Measurements from ENCODE around the gene AHNAK.
"Not testable (repeated sequence)": the region's sequence is repeated elsewhere in the genome, so short reads cannot be mapped to it uniquely, and the experiment has no call there.

Gene AHNAK

DNA sequence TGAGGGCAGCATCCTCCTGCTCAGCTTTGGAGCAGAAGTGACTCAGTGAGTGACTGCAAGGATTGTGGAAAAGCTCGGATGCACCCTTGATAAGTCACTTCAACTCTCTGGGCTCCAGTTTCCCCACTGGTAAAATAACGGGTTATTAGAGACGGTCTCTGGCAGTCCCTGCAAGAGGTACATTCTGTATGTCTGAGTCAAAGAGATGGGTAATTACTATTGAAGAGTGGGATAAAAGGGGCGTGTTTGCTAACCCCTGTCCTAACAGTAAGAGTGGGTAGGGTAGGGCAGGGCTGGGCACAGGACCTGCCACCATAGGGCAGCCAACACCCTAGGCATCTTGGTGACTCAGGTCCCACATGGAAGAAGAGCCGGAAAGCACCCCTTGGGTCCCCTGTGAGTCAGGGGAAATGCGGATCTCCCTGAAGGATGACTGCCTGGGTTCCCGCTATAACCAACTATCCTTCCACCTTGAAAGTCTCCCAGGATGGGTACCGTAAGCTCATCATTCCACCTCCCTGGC lies 7.3 kb upstream of the AHNAK start:
- DNase-seq (ENCODE audit: low read depth): no peak
- H3K4me3 ChIP-seq (ENCODE audit: low read depth, low read length): peak overlapping the region; percentile 41

DNA sequence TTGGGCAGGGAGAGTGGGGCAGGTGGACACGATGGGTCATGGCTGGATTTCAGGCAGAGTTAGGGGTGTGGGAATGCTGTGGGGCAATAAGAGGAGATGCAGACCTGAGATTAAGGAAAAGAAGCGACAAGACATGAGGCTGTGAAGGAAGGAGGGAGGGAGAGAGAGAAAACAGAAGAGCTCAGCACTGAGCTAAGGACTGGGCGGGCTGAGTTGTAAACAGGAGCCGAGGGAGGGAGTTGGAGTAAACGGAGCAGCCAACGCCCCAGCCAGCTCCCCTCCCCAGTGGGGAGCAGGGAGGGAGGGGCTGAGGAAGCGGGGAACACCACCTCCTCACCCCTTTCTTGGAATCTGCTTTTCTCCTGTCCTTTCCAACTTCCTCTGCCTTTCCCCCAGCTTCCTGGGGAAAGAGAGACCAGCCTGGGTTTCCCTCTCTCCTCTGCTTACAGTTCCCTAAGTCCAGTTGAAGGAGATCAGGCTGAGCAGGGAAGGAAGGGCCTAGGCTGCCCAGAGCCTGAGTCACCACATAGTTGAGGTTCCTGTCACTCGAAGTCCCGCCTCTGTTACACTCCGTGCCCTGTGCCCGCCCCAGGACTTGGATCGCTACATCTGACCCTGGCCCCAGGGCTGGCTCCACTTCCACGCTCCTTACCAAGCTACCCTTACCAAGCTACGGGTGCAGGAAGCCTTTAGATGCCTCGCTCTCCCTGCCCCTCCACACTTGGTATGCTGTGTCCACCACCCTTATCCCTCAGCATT lies 6.7 kb upstream of the AHNAK start:
- H3K4me3 ChIP-seq (ENCODE audit: low read depth, low read length): peak overlapping the region; percentile 41
- DNase-seq (ENCODE audit: low read depth): peak; percentile 83

DNA sequence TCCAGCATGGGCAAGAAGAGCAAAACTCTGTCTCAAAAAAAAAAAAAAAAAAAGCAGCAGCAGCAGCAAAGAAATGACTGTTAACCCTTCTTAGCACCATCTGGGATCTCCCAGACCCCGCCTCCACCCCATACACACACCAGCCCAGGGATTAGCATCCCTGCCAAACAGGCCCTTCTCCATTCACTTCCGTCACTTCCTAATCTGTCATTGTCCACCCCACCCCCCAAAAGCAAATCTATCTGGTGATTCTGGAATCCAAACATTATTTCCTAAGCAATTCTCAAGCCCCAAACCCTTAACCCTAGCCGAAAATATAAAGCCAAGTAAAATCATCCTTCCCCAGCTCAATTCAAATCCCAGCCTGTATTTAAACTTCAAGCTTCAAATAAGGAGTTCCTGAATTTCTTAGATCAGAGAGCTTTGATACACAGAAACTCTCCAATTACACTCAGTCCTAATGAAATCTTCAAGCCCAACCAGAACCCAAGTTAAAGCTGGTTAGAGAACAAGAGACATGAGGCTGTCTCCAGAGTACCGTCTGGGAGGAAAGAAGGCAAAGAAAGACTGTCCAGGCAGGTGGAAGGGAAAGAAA lies 6.0 kb upstream of the AHNAK start:
- peak overlapping the region; percentile 41 for H3K4me3 ChIP-seq (ENCODE audit: low read depth, low read length)
- no peak for DNase-seq (ENCODE audit: low read depth)

- not testable (repeated sequence) for DNase-seq (ENCODE audit: low read depth); H3K4me3 ChIP-seq (ENCODE audit: low read depth, low read length)
Measured at GRCh38 chr11:62550478-62550877, 3.9 kb upstream of the AHNAK start.

DNA sequence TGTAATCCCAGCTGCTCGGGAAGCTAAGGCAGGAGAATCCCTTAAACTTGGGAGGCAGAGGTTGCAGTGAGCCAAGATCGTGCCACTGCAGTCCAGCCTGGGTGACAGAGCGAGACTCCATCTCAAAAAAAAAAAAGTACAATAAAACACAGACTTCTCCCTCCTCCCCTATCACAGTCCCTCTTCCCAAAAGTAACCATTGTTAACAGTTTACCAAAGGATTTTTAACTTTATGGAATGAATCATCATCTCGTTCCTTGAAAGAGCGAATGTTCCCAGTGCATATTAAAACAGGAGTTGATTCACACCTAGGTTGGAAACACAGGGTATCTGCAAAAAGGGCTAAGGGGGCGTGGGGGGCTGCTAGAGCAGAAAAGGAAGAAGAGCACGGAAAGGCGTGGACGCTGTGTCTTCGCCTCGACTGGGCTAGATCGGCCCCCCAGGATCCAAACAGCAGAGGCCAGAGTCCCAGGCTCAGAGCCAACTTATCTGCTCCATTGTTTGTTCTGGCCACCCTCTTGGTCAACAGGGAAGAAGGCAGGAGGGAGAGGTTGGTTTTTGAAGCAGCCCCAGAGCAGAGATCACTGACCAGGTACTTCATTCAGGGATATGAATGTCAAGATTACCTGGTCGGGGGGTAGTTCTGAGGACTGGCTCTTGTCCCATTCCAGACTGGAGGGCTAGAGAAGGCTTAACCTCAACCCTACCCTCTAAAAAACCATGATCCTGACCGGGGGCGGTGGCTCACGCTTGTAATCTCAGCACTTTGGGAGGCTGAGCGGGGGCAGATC lies 2.1 kb upstream of the AHNAK start:
- no peak overlapping the region for H3K4me3 ChIP-seq (ENCODE audit: low read depth, low read length)
- no peak for DNase-seq (ENCODE audit: low read depth)

- DNase-seq (ENCODE audit: low read depth): no peak
- peak overlapping the region; percentile 97 for H3K4me3 ChIP-seq (ENCODE audit: low read depth, low read length)
Measured at GRCh38 chr11:62547691-62548281, 1.2 kb upstream of the AHNAK start.

DNA sequence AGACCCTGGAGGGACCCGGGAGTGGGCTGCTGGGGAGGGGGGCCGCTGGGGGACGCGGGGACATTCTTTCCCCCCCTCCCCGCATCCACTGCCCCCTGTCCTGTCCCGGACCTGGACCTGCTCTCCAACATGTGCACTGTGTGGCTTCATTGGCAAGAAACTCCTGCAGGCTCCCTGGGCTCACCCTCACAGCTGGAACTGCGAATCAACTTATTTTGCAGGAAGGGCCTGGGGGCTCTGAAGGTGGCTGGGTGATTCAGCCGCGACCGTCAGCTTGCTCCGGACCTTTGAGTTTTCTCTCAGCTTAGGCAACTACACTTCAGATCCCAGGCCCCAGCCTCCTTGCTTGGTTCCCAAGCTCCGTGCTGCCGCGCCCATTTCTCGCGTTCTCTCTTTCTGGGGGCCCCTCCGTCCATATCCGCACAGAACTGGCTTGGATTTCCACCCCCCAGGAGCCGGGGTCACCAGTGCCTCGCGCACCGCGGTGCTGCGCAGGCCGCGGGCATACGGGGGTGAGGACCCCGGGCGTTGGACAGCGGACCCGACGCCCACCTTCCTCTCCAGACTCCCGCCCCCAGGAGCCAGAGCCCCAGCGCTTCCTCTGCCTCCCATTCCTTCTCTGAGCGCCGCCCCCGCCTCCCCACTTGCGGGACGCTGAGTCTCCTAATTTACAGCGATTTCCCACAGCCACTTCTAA lies 471 bp upstream of the AHNAK start:
- no peak for DNase-seq (ENCODE audit: low read depth)
- H3K4me3 ChIP-seq (ENCODE audit: low read depth, low read length): peak overlapping the region; percentile 97

GRCh38 chr11:62545437-62546243 lies 966 bp downstream of the AHNAK start:
- H3K4me3 ChIP-seq (ENCODE audit: low read depth, low read length): peak overlapping the region; percentile 97
- peak; percentile 82 for DNase-seq (ENCODE audit: low read depth)

DNA sequence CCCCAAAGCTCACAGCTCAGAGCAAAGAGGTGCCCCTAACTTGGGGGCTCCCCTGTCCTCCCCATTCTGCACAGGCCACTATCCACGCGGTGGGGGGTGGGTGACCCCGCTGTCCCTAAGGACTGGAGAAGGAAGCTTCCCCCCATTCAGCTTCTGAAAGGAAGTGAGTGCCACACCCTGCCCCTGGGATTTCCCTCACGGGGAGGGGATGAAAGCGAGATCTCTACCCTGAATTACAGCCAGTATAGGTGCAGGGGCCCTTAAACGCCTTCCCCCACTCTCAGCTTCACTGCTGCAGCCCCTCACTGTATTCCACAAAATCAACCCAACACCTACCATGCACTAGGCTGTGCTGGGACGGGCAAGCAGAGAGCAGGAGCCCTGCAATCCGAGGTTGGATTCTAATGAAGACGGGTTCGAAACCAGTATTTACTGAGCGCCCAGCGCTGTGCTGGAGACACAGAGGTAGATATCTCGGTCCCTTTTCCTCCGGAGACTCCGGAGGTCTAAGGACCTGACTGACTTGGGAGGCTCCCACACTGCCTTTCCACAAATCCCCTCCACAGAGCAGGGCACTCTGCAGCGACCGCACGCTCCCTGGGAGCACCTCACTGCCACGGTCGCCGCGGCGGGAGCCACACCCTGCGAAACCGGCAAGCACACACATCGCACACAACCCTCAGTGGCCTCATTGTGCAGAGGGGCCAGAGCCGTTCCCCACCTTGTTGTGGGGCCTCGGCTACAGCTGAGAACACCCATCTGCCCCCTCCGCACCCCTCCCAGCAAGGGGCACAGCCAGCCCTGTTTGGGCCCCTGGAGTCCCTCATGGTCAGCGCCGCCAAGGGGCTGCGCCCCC lies 1.8 kb downstream of the AHNAK start:
- DNase-seq (ENCODE audit: low read depth): no peak
- H3K4me3 ChIP-seq (ENCODE audit: low read depth, low read length): peak overlapping the region; percentile 97

DNA sequence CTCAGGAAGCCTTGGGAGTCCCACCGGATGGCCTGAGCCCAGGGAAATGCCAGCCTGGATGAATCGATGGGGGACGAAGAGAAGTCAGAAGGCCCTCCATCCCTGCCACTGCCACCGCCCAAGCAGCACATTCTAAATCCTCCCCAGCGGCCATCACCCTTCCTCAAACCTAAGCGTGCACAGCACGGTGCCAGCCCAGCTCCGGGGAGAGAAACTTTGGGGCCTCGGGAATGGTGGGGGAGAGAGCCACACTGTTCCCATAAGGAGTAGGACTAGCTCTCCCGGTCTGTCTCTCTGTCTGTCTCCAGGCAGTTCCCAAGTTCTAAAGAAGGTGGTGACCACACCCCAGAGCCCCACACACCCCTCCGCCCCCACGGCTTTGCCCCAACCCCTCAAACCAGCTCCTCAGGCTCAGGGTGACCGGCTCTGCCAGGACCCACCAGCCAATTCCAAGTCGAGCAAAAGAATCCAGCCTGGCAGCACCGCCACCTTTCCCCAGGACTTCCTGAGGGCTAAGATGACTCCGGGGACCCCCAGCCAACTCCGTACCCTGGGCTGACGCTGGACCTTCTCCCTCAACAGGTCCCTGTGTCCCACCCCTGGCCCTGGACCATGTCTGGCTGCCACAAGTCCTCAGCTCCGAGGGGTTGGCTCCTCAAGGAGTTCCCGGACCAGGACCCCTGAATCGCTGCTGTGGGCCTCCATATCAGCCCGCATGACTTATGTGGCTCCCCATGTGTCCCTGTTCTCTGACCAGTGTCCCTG lies 2.7 kb downstream of the AHNAK start:
- no peak for DNase-seq (ENCODE audit: low read depth)
- H3K4me3 ChIP-seq (ENCODE audit: low read depth, low read length): peak overlapping the region; percentile 97

DNA sequence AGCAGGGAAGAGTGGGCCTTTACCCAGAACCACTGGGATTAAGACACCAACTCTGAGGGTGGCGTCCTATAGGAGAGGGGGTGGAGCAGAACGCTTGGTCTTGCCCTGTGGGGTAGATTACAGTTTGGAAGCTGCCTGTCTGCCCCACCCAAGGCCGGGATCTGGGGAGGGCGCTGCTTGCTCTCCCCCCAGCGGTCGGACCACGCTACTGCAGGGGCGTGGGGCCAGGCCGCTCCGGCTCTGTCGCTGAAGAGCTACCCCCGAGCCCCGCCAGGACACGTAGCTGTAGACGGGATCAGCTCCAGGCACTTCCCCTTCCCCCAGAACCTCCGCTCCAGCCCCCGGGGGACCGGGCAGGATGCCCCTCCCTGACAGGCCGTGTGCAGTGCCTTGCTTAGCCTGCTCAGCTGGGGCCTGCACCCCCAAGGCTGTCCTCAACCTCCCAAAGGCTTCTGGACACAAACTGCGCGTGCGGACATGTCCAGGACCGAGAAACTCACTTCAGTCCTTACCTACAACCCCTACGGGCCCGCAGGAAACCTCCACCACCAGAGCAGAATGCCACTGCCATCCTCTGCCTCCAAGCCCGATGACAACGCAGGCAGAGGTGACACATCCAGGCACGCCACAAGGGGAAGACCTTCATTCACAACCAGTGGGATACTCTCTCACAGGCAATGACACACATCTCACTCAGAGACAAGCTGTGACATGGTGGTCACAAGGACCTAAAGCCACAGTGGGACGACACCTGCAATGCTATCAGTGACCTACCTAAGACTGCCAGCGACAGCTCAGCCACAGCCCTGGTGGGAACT lies 3.6 kb downstream of the AHNAK start:
- peak overlapping the region; percentile 97 for H3K4me3 ChIP-seq (ENCODE audit: low read depth, low read length)
- no peak for DNase-seq (ENCODE audit: low read depth)

DNA sequence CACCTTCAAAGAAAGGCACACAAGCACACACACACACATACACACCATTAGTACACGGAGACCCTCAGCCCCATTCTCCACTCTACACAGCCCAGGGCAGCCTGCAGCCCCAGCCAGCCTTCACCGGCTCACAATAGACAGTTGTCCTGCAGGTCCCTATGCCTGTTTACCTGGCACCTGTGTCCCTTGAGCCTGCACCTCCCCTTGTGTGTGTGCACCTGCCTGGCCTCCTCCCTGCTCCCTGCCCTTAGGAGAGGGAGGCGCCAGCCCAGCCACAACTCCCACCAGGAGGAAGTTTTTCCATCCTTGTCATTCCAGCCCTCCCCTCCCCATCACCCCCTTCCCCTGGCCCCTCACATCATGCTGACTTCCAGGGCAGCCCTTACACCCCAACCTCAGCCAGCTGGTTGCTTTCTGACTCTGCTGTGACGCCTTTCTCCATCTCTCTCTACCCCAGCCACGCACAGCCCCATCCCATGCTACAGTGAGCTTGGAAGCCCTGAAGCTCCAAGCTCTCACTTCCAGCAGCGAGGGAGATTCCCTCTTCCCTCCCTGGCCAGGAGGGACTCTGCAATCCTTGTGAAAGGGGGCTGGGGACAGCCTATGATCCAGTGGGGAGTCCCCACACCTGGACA lies 4.4 kb downstream of the AHNAK start:
- H3K4me3 ChIP-seq (ENCODE audit: low read depth, low read length): peak overlapping the region; percentile 97
- no peak for DNase-seq (ENCODE audit: low read depth)

- DNase-seq (ENCODE audit: low read depth): no peak
- H3K4me3 ChIP-seq (ENCODE audit: low read depth, low read length): peak overlapping the region; percentile 97
Measured at GRCh38 chr11:62540804-62541701, 5.6 kb downstream of the AHNAK start.

GRCh38 chr11:62539238-62539925 lies 7.2 kb downstream of the AHNAK start:
- peak; percentile 82 for DNase-seq (ENCODE audit: low read depth)
- H3K4me3 ChIP-seq (ENCODE audit: low read depth, low read length): peak overlapping the region; percentile 35
